Mesenchymal stem cell (in vitro differentiated cells and primary cell): ENCODE measurements around the gene RINL.

ENCODE experiments used
- DNase-seq: peaks from one replicate; pipeline ENCODE4 v3.0.0-alpha.2; 2013
- H2AFZ ChIP-seq: one replicate; pipeline ENCODE4 v1.6.1; 2013; ENCODE audit warnings: low read depth, mild to moderate bottlenecking, control low read depth, inconsistent platforms, low read length, moderate library complexity
- H2AK5ac ChIP-seq: 2 replicates; pipeline ENCODE4 v1.6.1; 2013; ENCODE audit warnings: low read length, moderate library complexity, mild to moderate bottlenecking, inconsistent platforms; ENCODE audit not compliant: severe bottlenecking
- H2BK120ac ChIP-seq: one replicate; pipeline ENCODE4 v1.6.1; 2013; ENCODE audit warnings: low read depth, mild to moderate bottlenecking, inconsistent platforms, low read length, moderate library complexity
- H2BK12ac ChIP-seq, 2 experiments: one replicate each; pipeline ENCODE4 v1.6.1; 2013; ENCODE audit warnings: inconsistent platforms in 2 of 2, low read length in 2 of 2, mild to moderate bottlenecking in 2 of 2, moderate library complexity in 2 of 2, control low read depth in 1 of 2
- H2BK15ac ChIP-seq: one replicate; pipeline ENCODE4 v1.6.1; 2013; ENCODE audit warnings: mild to moderate bottlenecking, low read depth, inconsistent platforms; ENCODE audit not compliant: poor library complexity, severe bottlenecking
- H2BK5ac ChIP-seq: 2 replicates; pipeline ENCODE4 v1.6.1; 2013; ENCODE audit warnings: low read depth, mild to moderate bottlenecking, low read length, control low read depth, inconsistent platforms; ENCODE audit not compliant: poor library complexity, severe bottlenecking
- H3K14ac ChIP-seq, 2 experiments: one replicate each; pipeline ENCODE4 v1.6.1; 2013; ENCODE audit warnings: inconsistent platforms in 2 of 2, low read length in 2 of 2, control low read depth in 1 of 2, mild to moderate bottlenecking in 1 of 2, moderate library complexity in 1 of 2
- H3K18ac ChIP-seq, 2 experiments: one replicate each; pipeline ENCODE4 v1.6.1; 2013; ENCODE audit warnings: inconsistent platforms in 2 of 2, low read length in 2 of 2, control low read depth in 1 of 2, low read depth in 1 of 2, mild to moderate bottlenecking in 1 of 2
- H3K23ac ChIP-seq, 2 experiments: one replicate each; pipeline ENCODE4 v1.6.1; 2013; ENCODE audit warnings: inconsistent platforms in 2 of 2, low read length in 2 of 2, mild to moderate bottlenecking in 2 of 2, moderate library complexity in 2 of 2, control low read depth in 1 of 2
- H3K27ac ChIP-seq: 2 replicates; pipeline ENCODE4 v1.5.1; 2013; ENCODE audit warnings: mild to moderate bottlenecking, moderate library complexity, low read length, control low read depth, inconsistent platforms; ENCODE audit not compliant: poor library complexity, severe bottlenecking
- H3K27me3 ChIP-seq, 2 experiments: 2 replicates each; pipeline versions ENCODE4 v1.6.1 to v1.7.0; 2013; ENCODE audit warnings: low read length in 2 of 2, mild to moderate bottlenecking in 2 of 2, moderate library complexity in 2 of 2, control low read depth in 1 of 2, inconsistent platforms in 1 of 2; ENCODE audit not compliant: control insufficient read depth in 1 of 2, insufficient read depth in 1 of 2
- H3K36me3 ChIP-seq, 2 experiments: 2 replicates each; pipeline versions ENCODE4 v1.6.1 to v1.7.0; 2013; ENCODE audit warnings: low read length in 2 of 2, control low read depth in 1 of 2, inconsistent platforms in 1 of 2, low read depth in 1 of 2, mild to moderate bottlenecking in 1 of 2; ENCODE audit not compliant: insufficient read depth in 2 of 2, control insufficient read depth in 1 of 2
- H3K4ac ChIP-seq, 2 experiments: one replicate each; pipeline ENCODE4 v1.6.1; 2013; ENCODE audit warnings: inconsistent platforms in 2 of 2, low read length in 2 of 2, mild to moderate bottlenecking in 2 of 2, moderate library complexity in 2 of 2, control low read depth in 1 of 2, low read depth in 1 of 2
- H3K4me1 ChIP-seq: 2 replicates; pipeline ENCODE4 v1.6.1; 2013; ENCODE audit warnings: low read depth, low read length, control low read depth; ENCODE audit not compliant: control insufficient read depth, insufficient read depth
- H3K4me2 ChIP-seq: 2 replicates; pipeline ENCODE4 v1.6.1; 2013; ENCODE audit warnings: low read length, mild to moderate bottlenecking, inconsistent platforms; ENCODE audit not compliant: poor library complexity, severe bottlenecking
- H3K4me3 ChIP-seq, 2 experiments: 2 replicates each; pipeline versions ENCODE4 v1.5.1 to v1.7.0; 2013; ENCODE audit warnings: low read length in 2 of 2, mild to moderate bottlenecking in 2 of 2, control low read depth in 1 of 2, low read depth in 1 of 2; ENCODE audit not compliant: insufficient read depth in 1 of 2
- H3K79me1 ChIP-seq: replicated peaks from 2 replicates; pipeline ENCODE4 v1.6.1; 2013; ENCODE audit warnings: mild to moderate bottlenecking, control low read depth, low read length, inconsistent platforms; ENCODE audit not compliant: poor library complexity, severe bottlenecking
- H3K9ac ChIP-seq: 2 replicates; pipeline ENCODE4 v1.7.0; 2013; ENCODE audit warnings: mild to moderate bottlenecking, low read length, moderate library complexity
- H3K9me3 ChIP-seq: 2 replicates; pipeline ENCODE4 v1.7.0; 2013; ENCODE audit warnings: mild to moderate bottlenecking, low read length; ENCODE audit not compliant: control insufficient read depth
- H4K8ac ChIP-seq: one replicate; pipeline ENCODE4 v1.6.1; 2013; ENCODE audit warnings: inconsistent platforms, mild to moderate bottlenecking, low read length, moderate library complexity
- H4K91ac ChIP-seq: one replicate; pipeline ENCODE4 v1.6.1; 2013; ENCODE audit warnings: mild to moderate bottlenecking, low read length, inconsistent platforms
- WGBS: methylation state at CpG from one replicate; pipeline ENCODE4 v1.1.7; 2013; ENCODE audit warnings: mixed read lengths; 5-methylcytosine and 5-hydroxymethylcytosine counted together

RINL gene

DNA sequence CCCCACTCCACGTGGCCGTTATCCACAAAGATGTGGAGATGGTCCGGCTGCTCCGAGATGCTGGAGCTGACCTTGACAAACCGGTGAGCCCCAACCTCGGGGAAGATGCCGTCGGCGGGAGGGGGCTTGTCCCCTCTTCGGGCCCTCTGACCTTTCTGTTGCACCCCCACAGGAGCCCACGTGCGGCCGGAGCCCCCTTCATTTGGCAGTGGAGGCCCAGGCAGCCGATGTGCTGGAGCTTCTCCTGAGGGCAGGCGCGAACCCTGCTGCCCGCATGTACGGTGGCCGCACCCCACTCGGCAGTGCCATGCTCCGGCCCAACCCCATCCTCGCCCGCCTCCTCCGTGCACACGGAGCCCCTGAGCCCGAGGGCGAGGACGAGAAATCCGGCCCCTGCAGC, 29.2 kb upstream of the RINL start:
- H3K14ac ChIP-seq, result no peak overlapping the region
- H3K27me3 ChIP-seq, result peaks cover 6 to 8% of the 10 kb centered on the region in 2 experiments
- H3K23ac ChIP-seq, result no peak overlapping the region
- peaks cover 4% of the 10 kb centered on the region for H3K4me1 ChIP-seq
- no peak overlapping the region for H2BK12ac ChIP-seq
- H4K8ac ChIP-seq, result no peak overlapping the region
- H3K4ac ChIP-seq, result no peak overlapping the region
- H2AFZ ChIP-seq, result no peak overlapping the region
- no peak overlapping the region for H3K9ac ChIP-seq
- no peaks in the 10 kb centered on the region for H3K9me3 ChIP-seq
- H3K27ac ChIP-seq, result no peak overlapping the region
- no peak overlapping the region for H2AK5ac ChIP-seq
- 96% methylated on average over 29 of the region's 29 CpGs for WGBS
- peaks cover 18% of the 10 kb centered on the region for H3K79me1 ChIP-seq
- no peak overlapping the region for H2BK5ac ChIP-seq
- H3K36me3 ChIP-seq, result peaks cover 36 to 45% of the 10 kb centered on the region in 2 experiments
- no peak overlapping the region for H2BK15ac ChIP-seq
- no peak overlapping the region for H4K91ac ChIP-seq
- H3K18ac ChIP-seq, result no peak overlapping the region
- no peak overlapping the region for H2BK120ac ChIP-seq
- DNase-seq, result no peak
- H3K4me2 ChIP-seq, result no peak overlapping the region
- H3K4me3 ChIP-seq, result no peak overlapping the region

DNA sequence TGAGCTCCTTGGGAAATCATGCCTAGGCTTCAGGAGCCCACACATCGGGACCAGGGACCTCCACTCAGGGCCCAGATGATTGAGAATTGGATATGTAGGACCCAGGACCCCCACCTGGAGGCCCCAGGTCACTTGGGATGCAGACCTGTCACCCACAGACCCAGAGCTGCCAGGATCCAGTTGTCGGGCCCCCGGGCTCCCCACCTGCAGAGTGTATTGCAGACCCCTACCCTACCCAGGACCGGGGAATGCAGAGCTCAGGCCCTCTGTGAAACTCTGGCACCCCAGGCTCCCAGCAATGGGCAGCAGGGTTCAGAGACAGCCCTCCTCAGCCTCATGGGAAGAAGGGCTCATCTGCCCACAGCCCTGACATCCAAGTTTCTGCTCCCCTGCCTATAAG, 27.5 kb upstream of the RINL start:
- Histone ChIP-seq H2AK5ac (no peak overlapping the region), H3K36me3 (peaks cover 36 to 45% of the 10 kb centered on the region in 2 experiments), H3K79me1 (peaks cover 24% of the 10 kb centered on the region), H3K27ac (no peak overlapping the region), H3K9me3 (no peaks in the 10 kb centered on the region), H2BK12ac (no peak overlapping the region), H3K14ac (no peak overlapping the region), H3K23ac (no peak overlapping the region), H3K4me2 (no peak overlapping the region), H2BK5ac (no peak overlapping the region), H3K4me3 (no peak overlapping the region), H3K4ac (no peak overlapping the region), H3K27me3 (no peaks in the 10 kb centered on the region), H3K4me1 (no peaks in the 10 kb centered on the region), H3K9ac (no peak overlapping the region), H4K91ac (no peak overlapping the region), H4K8ac (no peak overlapping the region), H2BK120ac (no peak overlapping the region), H2AFZ (no peak overlapping the region), H3K18ac (no peak overlapping the region), H2BK15ac (no peak overlapping the region)
- 98% methylated on average over 4 of the region's 4 CpGs for WGBS
- DNase-seq, result no peak

DNA sequence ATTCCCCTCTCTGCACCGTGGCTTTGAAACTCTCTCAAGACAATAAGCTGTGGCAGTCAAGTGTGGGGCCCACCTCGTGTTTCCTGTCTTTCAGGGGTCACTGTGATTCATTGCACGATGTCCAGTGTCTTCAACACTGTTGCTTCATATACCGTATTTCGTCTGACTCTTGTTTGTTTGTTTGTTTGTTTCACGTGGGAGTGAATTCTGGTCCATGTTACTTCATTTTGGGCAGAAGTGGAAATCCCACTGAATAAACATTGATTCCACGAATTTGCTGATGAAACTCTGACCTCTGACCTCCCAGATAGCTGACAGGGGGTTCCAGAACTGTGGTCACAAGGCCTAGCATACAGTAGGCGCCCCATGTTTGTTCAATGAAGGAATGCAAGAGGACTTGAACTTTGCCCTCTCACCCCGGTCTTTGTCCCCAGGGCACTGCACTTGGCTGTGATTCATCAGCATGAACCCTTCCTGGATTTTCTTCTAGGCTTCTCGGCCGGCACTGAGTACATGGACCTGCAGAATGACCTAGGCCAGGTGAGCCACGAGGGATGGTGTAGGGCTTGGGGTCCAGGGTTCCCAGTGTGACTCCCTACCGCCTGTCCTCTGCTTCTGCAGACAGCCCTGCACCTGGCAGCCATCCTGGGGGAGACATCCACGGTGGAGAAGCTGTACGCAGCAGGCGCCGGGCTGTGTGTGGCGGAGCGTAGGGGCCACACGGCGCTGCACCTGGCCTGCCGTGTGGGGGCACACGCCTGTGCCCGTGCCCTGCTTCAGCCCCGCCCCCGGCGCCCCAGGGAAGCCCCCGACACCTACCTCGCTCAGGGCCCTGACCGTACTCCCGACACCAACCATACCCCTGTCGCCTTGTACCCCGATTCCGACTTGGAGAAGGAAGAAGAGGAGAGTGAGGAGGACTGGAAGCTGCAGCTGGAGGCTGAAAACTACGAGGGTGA, 26.8 kb upstream of the RINL start:
- Histone ChIP-seq H2AFZ (no peak overlapping the region), H3K9me3 (no peaks in the 10 kb centered on the region), H3K4me2 (no peak overlapping the region), H2BK12ac (no peak overlapping the region), H3K4ac (no peak overlapping the region), H3K36me3 (peaks cover 36 to 45% of the 10 kb centered on the region in 2 experiments), H2BK5ac (no peak overlapping the region), H3K23ac (no peak overlapping the region), H3K9ac (no peak overlapping the region), H2AK5ac (no peak overlapping the region), H4K8ac (peak overlapping the region; percentile 22), H2BK120ac (no peak overlapping the region), H3K4me3 (no peak overlapping the region), H3K14ac (no peak overlapping the region), H2BK15ac (no peak overlapping the region), H3K27me3 (no peaks in the 10 kb centered on the region), H3K4me1 (no peaks in the 10 kb centered on the region), H4K91ac (no peak overlapping the region), H3K79me1 (peaks cover 24% of the 10 kb centered on the region), H3K18ac (no peak overlapping the region), H3K27ac (no peak overlapping the region)
- DNase-seq, result peak; percentile 22
- 94% methylated on average over 34 of the region's 35 CpGs for WGBS

DNA sequence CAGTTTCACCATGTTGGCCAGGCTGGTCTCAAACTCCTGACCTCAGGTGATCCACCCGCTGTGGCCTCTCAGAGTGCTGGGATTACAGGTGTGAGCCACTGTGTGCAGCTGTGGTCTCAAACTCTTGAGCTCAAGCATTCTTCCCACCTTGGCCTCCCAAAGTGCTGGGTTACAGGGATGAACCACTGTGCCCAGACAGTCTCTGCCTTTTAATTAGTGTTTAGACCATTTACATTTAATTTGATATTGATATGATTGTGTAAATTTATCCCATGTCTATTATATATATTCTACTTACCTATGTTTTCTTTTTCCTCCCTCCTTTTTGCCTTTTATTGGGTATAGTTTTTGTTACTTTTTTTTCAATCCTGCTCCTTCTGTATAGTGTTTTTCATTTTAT, 23.6 kb upstream of the RINL start:
- Histone ChIP-seq H3K14ac (no peak overlapping the region), H3K18ac (no peak overlapping the region), H4K8ac (no peak overlapping the region), H2AK5ac (no peak overlapping the region), H2BK120ac (no peak overlapping the region), H3K79me1 (peaks cover 42% of the 10 kb centered on the region), H2BK12ac (no peak overlapping the region), H3K23ac (no peak overlapping the region), H3K27ac (no peak overlapping the region), H3K36me3 (peaks cover 20 to 23% of the 10 kb centered on the region in 2 experiments), H3K4me2 (no peak overlapping the region), H3K9me3 (no peaks in the 10 kb centered on the region), H3K4me1 (peaks cover 13% of the 10 kb centered on the region), H3K27me3 (no peaks in the 10 kb centered on the region), H2BK5ac (no peak overlapping the region), H2BK15ac (no peak overlapping the region), H4K91ac (no peak overlapping the region), H3K9ac (no peak overlapping the region), H2AFZ (no peak overlapping the region), H3K4ac (no peak overlapping the region), H3K4me3 (no peak overlapping the region)
- WGBS, result 95% methylated on average over 1 of the region's 1 CpG
- DNase-seq, result no peak
